H1 (cell line): ENCODE results near the gene MTAP. TPM values are rescaled to one million over a fixed set of nuclear protein-coding genes. Genes with fewer than 3 reads are reported as not detected.

Experiments
- CHD1 ChIP-seq: IDR thresholded peaks from 2 replicates; pipeline ENCODE4 v1.6.1; 2012; ENCODE audit warnings: low read depth, low read length, improper control_type of control experiment
- EP300 ChIP-seq, 2 experiments: IDR thresholded peaks; 1 replicate in 1 of 2; 2 replicates in 1 of 2; pipeline ENCODE4 v1.6.1; 2011 to 2012; ENCODE audit warnings: low read depth in 2 of 2, low read length in 2 of 2, mild to moderate bottlenecking in 2 of 2, borderline replicate concordance in 1 of 2, inconsistent platforms in 1 of 2, moderate library complexity in 1 of 2
- KDM1A ChIP-seq: fragments of 200-600, 300-600 bp; sonication (generic); IDR thresholded peaks from 2 replicates; pipeline ENCODE4 v1.7.1; 2016; ENCODE audit warnings: mild to moderate bottlenecking, low read length, borderline replicate concordance
- KDM5A ChIP-seq: fragments of 200-600 bp; IDR thresholded peaks from 2 replicates; pipeline ENCODE4 v1.7.1; 2012; ENCODE audit warnings: mild to moderate bottlenecking, low read length, inconsistent platforms, mixed read lengths
- NANOG ChIP-seq: IDR thresholded peaks from 2 replicates; pipeline ENCODE4 v1.6.1; 2011; ENCODE audit warnings: low read length, low read depth, mild to moderate bottlenecking, inconsistent platforms; ENCODE audit not compliant: insufficient read depth, poor library complexity, severe bottlenecking
- SIN3A ChIP-seq, 2 experiments: IDR thresholded peaks in 1 of 2; conservative IDR thresholded peaks in 1 of 2; 2 replicates each; pipeline ENCODE4 v1.6.1; 2011 to 2012; ENCODE audit warnings: low read length in 2 of 2, improper control_type of control experiment in 1 of 2, low read depth in 1 of 2, mild to moderate bottlenecking in 1 of 2
- SIRT6 ChIP-seq: IDR thresholded peaks from one replicate; pipeline ENCODE4 v1.7.1; 2012; ENCODE audit warnings: low read length, inconsistent platforms
- TCF12 ChIP-seq: IDR thresholded peaks from 2 replicates; pipeline ENCODE4 v1.6.1; 2011; ENCODE audit warnings: low read depth, mild to moderate bottlenecking, low read length
- polyA plus RNA-seq, 7 experiments: library from polyadenylated mRNA; depleted of rRNA in 3 of 7; stranded (reverse) in 5 of 7; unstranded in 2 of 7; fragments of >200 nt in 5 of 7; fragments of 200-250 nt in 2 of 7; gene quantifications; 1 replicate in 5 of 7; 2 replicates in 1 of 7; 4 replicates in 1 of 7; pipeline versions ENCODE4 v1.2.1 to v1.2.3, GENCODE V29; 2011 to 2013; ENCODE audit warnings: missing spikeins in 2 of 7, mixed read lengths in 2 of 7
- total RNA-seq: library from RNA; stranded (reverse); fragmentation: NEBNext Ultra II Directional; extraction: Animal tissue kit (Norgen Biotek cat#: 25700); gene quantifications from 2 replicates; pipeline ENCODE4 v1.2.1, GENCODE V29; 2021

Gene MTAP
- total and polyA plus RNA-seq, 2 of the 8 experiments (the other 6 are each of a cell fraction or from before 2014, with no cell fraction given), result 16.4 to 100 TPM

GRCh38 chr9:21852754-21853153, 50.3 kb downstream of the MTAP start (continued):
- TF ChIP-seq CHD1 (no peak), EP300 (IDR thresholded peaks at IDR 0.05; ENCODE audit: borderline replicate concordance in 1 of 2, low read depth in 2 of 2, low read length in 2 of 2) (no peak), TCF12 (no peak), NANOG (no peak), KDM5A (no peak), KDM1A (no peak), SIRT6 (no peak), SIN3A (conservative IDR thresholded peaks at IDR 0.05 in 1 of 2, IDR thresholded peaks at IDR 0.05 in 1 of 2; ENCODE audit: low read depth in 1 of 2, low read length in 2 of 2) (no peak)
